Fibroblast of skin of scalp (primary cell): ENCODE results near the gene MRPS18A. TPM values are rescaled to one million over a fixed set of nuclear protein-coding genes. Genes with fewer than 3 reads are reported as not detected.
A peak's percentile ranks its signal among the peaks of the same experiment; 100 is the strongest.

Experiments
- DNase-seq: peaks from one replicate; pipeline ENCODE4 v3.0.0-alpha.2; 2013
- polyA plus RNA-seq, 2 experiments: library from polyadenylated mRNA; unstranded; fragments of 120-200 nt; gene quantifications; one replicate each; pipeline ENCODE4 v1.2.1, GENCODE V29; 2013; ENCODE audit not compliant: insufficient read length in 2 of 2

The MRPS18A gene
- polyA plus RNA-seq (2013, experiment 1 of 2; ENCODE audit: insufficient read length) = 40.3 TPM
- polyA plus RNA-seq (2013, experiment 2 of 2; ENCODE audit: insufficient read length) = 38.7 TPM

DNA sequence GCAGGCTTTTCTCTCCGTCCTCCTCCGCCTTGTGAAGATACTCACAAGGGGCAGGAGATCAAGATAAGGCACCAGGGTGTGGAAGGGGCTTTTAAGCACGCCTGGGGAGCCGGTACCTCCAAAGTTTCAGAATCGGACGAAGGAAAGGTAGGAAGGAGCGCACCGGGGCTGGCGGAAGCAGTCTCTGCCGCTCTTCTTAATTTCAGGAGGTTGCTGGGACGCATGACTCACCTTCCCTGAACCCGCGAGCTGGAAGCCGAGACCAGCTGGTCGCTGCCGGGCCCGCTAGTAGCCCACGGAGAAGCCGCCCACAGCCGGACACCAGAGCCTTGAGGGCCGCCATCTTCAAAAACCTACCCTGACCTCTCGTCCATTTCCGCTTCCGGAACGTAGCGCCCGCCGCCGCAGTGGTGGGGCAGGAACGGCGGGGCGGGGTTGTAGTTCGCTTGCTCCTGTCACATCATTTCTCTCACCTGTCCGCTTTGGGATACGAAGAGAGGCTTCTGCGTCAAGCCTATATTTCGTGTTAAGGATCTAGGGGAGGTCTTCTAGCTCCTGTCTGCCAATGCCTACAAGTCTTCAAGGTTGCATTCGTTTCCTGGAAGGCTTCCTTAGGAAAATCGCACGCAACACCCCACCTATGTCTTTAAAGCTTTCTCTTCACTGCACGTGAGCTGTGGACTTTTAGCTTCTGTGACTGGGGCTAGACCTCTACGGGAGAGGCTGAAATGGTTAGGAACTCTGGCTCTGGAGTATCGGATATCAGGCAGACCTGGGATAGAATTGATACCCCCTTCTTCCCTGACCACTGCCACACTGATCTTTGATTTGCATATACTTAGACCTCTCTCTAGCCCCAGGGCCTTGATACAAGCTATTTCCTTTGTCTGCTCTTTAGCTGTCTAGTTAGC lies at the start of gene MRPS18A:
TSS of gene MRPS18A (minus strand) at position 355 of the 911 bp plus-strand sequence. CDS start at position 343, 12 bp downstream.
- DNase-seq = peak; percentile 67

DNA sequence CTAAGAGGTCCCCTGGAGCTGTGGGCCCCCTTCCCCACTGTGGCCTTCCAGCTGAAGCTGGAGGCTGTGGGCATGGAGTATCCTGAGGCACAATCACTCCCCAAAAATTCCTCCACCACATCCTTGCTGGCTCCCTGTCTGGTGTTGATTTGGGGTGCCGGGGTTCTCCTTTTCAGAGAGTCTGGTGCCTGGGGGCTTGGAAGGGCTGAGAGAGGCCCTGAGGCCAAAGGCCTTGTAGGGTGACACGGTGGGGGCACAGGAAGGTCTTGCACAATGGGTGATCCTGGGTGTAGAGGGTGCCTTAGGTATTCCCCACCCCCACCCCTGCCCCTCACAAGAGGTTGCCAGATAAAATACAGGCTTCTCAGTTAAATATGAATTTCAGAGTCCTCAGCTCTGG lies 49.3 kb upstream of the MRPS18A start:
- DNase-seq = no peak

- DNase-seq = no peak
Measured at GRCh38 chr6:43736211-43736786, 48.7 kb upstream of the MRPS18A start.

DNA sequence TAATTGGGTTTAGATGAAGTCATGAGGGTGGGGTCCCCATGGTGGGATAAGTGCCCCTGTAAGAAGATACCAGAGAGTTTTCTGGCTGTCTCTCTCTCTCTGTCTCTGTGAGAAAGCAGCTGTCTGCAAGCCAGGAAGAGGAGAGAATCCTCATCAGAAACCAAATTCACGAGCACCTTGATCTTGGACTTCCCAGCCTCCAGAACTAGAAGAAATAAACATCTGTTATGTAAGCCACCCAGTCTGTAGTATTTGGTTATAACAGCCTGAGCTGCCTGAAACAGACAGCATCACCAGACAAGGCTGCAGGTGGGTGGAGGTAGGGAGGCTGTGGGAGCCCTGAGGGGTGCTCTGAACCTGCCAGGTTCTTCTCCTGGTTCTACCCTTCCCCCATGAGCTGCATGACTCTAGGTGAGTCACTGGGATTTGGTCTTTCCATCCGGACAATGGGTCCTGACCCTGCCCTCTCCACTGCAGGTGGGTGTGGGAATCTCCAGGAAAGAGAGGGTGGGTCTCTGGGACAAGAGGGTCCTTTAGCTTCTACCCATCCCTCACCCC lies 48.1 kb upstream of the MRPS18A start:
- DNase-seq = no peak

GRCh38 chr6:43734294-43734665 lies 46.7 kb upstream of the MRPS18A start:
- no peak for DNase-seq

DNA sequence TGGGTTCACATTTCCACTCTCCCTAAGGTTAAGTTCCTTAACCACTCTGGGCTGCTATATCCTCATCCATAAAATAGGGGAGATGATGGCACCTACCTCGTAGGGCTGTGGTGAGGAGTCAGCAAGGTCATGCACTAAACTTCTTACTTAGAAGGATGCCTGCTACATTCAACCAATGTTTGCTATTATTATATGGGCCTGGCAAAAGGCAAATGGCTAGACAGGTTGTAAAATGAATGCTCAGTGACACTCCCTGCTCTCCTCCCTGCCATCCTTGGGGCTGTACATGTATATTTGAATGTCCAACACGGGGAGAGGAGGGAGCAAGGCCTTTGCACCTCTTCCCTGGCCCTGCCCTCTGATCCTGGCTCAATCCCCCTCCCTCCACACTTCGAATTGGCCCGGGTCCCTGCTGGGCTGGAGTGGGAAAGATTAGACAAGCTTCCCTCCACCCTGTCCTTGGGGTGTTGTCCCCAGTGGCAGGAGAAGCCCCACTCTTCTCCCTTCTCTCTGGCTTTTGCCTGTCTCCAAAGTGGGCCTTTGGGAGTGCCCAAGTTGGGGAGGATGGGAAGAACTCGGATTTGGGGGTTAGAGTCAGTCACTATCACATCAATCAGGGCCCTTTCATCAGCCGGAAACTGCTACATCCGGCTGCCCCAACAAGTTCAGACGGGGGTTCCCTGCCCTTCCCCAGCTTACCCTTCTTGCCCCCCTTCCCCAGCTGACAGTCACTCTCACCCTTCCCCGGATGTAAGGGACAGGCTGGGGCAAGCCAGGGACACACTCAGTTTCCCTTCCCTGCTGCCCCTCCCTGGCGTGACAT lies 46.1 kb upstream of the MRPS18A start:
- DNase-seq = no peak

GRCh38 chr6:43730634-43731033 lies 43.0 kb upstream of the MRPS18A start:
- DNase-seq = no peak

DNA sequence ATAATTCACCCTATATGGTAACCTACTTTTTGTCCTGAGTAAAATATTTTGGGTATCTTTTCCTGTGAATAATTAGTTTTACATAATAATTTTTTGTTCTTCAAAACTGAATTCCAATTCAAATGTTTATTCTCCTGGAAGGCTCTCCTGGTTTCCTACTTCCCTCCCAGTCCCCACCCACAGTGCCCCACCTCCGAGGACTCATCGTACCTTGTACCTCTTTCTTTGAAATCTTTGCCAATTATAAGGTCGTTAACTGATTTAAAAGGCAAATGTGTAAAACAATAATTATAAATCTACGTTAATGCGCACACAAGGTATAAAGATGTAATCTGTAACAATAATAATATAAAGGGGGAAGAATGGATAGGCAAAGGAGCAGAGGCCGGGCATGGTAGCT lies 41.9 kb upstream of the MRPS18A start:
- no peak for DNase-seq

- DNase-seq = no peak
Measured at GRCh38 chr6:43728586-43728985, 41.0 kb upstream of the MRPS18A start.

GRCh38 chr6:43727634-43728033 lies 40.0 kb upstream of the MRPS18A start:
- DNase-seq = no peak

- DNase-seq = no peak
Measured at GRCh38 chr6:43725643-43726580, 38.3 kb upstream of the MRPS18A start.

- peak; percentile 97 for DNase-seq
Measured at GRCh38 chr6:43724914-43725642, 37.5 kb upstream of the MRPS18A start.

DNA sequence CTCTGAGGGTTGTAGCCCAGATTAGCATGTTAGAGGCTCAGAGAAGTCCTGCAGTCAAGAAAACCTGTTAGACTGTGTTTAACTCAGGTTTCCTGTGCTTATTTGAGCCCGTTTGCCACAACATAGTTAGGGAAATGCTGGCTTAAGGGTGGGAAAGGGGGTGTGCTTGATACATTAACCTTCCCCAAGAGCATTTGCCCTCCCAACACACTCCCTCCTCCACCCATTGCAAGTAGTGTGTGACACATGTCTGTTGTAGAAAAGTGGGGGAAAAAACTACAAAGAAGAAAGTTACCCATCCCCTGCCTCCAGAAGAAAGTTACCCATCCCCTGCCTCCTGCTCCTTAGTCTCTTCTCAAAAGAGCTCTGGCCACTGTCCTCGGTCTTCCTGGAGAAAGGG lies 36.8 kb upstream of the MRPS18A start:
- DNase-seq = no peak

DNA sequence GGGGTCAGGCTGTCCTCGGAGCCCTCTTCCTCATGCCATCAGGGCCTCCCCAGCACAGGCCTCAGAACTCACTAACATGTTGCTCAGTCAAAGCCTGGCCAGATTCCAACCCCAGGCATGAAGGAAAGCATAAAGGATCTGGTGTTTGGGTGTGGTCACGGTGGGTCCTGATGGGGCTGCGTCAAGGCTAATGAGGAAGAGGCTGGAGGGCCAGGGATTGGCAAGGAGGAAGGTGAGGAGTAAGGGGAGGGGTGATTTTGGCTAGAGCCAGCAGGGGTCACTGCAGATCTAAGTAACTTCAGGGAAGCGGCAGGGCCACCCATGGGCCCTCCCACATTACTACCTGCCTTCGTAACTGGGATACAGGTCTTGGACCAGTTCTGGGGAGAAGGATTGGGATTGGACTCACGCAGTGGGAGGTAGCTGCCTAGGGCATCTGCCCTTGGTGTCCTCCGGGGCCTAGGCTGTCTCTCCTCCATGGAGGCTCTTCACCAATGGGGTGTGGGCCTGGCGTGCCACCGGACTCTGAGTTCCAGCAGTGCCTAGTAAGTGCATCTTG lies 36.2 kb upstream of the MRPS18A start:
- DNase-seq = peak; percentile 68

GRCh38 chr6:43722920-43723545 lies 35.4 kb upstream of the MRPS18A start:
- DNase-seq = no peak

DNA sequence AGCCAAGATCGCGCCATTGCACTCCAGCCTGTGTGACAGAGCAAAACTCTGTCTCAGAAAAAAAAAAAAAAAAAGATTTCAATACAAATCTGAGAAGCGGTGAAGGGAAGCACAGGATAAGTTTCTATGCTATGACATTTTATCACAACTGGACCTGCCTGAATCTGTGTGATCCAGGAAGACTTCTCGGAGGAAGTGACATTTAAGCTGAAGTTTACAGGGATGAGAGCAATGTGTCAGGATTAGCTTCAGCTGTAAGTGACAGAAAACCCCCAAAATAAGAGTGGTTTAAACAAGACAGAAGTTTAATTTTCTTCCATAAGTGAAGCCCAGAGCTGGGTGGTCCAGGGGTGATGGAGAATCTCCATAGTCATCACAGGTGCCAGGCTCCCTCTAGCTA lies 33.4 kb upstream of the MRPS18A start:
- no peak for DNase-seq

GRCh38 chr6:43719511-43719910 lies 31.9 kb upstream of the MRPS18A start:
- no peak for DNase-seq

GRCh38 chr6:43718387-43719105 lies 31.0 kb upstream of the MRPS18A start:
- no peak for DNase-seq

- DNase-seq = no peak
Measured at GRCh38 chr6:43717822-43718221, 30.2 kb upstream of the MRPS18A start.
